IMR-90 (cell line): ENCODE data around the gene VAV3.

ENCODE experiments used
- CEBPB ChIP-seq: IDR thresholded peaks from 2 replicates; pipeline ENCODE4 v1.6.1; 2012; ENCODE audit warnings: low read depth, low read length, improper control_type of control experiment
- MAFK ChIP-seq: IDR thresholded peaks from 2 replicates; pipeline ENCODE4 v1.6.1; 2012; ENCODE audit warnings: low read depth, low read length, improper control_type of control experiment
- POLR2A ChIP-seq: IDR thresholded peaks from 2 replicates; pipeline ENCODE4 v1.6.1; 2012; ENCODE audit warnings: mild to moderate bottlenecking, low read depth, low read length
- RAD21 ChIP-seq: IDR thresholded peaks from 2 replicates; pipeline ENCODE4 v1.6.1; 2012; ENCODE audit warnings: low read length, improper control_type of control experiment
- RFX5 ChIP-seq: IDR thresholded peaks from 2 replicates; pipeline ENCODE4 v1.8.0; 2012; ENCODE audit warnings: low read depth, mild to moderate bottlenecking, low read length, moderate library complexity
- TF ChIP-seq, protein P1 (sequence below): fragments of 150-350 bp; IDR thresholded peaks from 2 replicates; pipeline ENCODE4 v1.6.1; 2017; ENCODE audit warnings: mild to moderate bottlenecking, antibody characterized with exemption, low read length, low read depth
- TF ChIP-seq, protein P2 (sequence below): conservative IDR thresholded peaks from 2 replicates; pipeline ENCODE4 v1.5.1; 2012; ENCODE audit warnings: mild to moderate bottlenecking, low read depth, low read length, improper control_type of control experiment

DNA sequence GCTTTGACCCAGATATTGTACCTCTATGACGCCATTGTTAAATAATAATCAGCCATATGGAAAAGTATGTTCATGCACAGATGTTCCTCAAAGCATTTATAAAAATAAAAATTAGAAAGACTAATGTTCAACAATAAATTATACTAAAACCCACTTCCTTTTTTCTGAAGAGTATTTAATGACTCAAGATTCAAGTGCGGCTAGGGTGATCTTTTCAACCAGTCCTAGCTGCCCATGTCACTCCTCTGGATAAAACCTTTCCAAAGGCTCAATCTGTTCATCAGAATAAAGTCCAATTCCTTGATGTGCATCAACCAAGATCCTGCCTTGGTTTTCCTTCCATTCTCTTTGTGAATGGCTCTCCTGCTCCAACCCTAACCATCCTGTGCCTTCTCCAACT is 292.0 kb downstream of the VAV3 start:
- TF ChIP-seq, protein P1, sequence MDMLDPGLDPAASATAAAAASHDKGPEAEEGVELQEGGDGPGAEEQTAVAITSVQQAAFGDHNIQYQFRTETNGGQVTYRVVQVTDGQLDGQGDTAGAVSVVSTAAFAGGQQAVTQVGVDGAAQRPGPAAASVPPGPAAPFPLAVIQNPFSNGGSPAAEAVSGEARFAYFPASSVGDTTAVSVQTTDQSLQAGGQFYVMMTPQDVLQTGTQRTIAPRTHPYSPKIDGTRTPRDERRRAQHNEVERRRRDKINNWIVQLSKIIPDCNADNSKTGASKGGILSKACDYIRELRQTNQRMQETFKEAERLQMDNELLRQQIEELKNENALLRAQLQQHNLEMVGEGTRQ: no peak
- TF ChIP-seq CEBPB: no peak
- no peak for TF ChIP-seq POLR2A
- TF ChIP-seq, protein P2, sequence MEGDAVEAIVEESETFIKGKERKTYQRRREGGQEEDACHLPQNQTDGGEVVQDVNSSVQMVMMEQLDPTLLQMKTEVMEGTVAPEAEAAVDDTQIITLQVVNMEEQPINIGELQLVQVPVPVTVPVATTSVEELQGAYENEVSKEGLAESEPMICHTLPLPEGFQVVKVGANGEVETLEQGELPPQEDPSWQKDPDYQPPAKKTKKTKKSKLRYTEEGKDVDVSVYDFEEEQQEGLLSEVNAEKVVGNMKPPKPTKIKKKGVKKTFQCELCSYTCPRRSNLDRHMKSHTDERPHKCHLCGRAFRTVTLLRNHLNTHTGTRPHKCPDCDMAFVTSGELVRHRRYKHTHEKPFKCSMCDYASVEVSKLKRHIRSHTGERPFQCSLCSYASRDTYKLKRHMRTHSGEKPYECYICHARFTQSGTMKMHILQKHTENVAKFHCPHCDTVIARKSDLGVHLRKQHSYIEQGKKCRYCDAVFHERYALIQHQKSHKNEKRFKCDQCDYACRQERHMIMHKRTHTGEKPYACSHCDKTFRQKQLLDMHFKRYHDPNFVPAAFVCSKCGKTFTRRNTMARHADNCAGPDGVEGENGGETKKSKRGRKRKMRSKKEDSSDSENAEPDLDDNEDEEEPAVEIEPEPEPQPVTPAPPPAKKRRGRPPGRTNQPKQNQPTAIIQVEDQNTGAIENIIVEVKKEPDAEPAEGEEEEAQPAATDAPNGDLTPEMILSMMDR: no peak
- no peak for TF ChIP-seq RFX5
- TF ChIP-seq MAFK: no peak
- no peak for TF ChIP-seq RAD21
